Measurements from ENCODE around the gene OR4P4.

The OR4P4 gene

GRCh38 chr11:55634813-55635212 is at the start of gene OR4P4:
Gene OR4P4, plus strand, starts transcription at chr11:55635113.
- no peak for DNase-seq

- no peak for DNase-seq
Measured at GRCh38 chr11:55607545-55607944, 27.4 kb upstream of the OR4P4 start, which contains the start of gene OR4C11. Gene OR4C11, minus strand, starts transcription at chr11:55607645. Its CDS starts 3,272 bp downstream, at chr11:55604373.

GRCh38 chr11:55624531-55624930 is 10.4 kb upstream of the OR4P4 start:
- DNase-seq, result no peak

- DNase-seq, result no peak
Measured at GRCh38 chr11:55648027-55648426, 13.1 kb downstream of the OR4P4 start, which contains the start of gene OR4S2. Gene OR4S2, plus strand, starts transcription at chr11:55648327. Its CDS starts 2,577 bp downstream, at chr11:55650904.

- DNase-seq, result no peak
Measured at GRCh38 chr11:55652560-55652959, 17.6 kb downstream of the OR4P4 start.

- DNase-seq, result no peak
Measured at GRCh38 chr11:55655096-55655495, 20.2 kb downstream of the OR4P4 start.

GRCh38 chr11:55658031-55658573 is 23.2 kb downstream of the OR4P4 start:
- DNase-seq, result no peak

- no peak for DNase-seq
Measured at GRCh38 chr11:55658608-55659007, 23.7 kb downstream of the OR4P4 start.

- DNase-seq, result no peak
Measured at GRCh38 chr11:55661901-55662300, 27.0 kb downstream of the OR4P4 start, which contains the start of gene OR4C6. Gene OR4C6, plus strand, starts transcription at chr11:55662201. Its CDS starts 2,966 bp downstream, at chr11:55665167.

GRCh38 chr11:55669376-55669775 is 34.5 kb downstream of the OR4P4 start:
- DNase-seq, result no peak

- no peak for DNase-seq
Measured at GRCh38 chr11:55673860-55674259, 38.9 kb downstream of the OR4P4 start.

Data from NCI-H526 treated with DMSO at 0.1 percent for 48 hours (cell line).